ENCODE data around the gene RALB.

DNA sequence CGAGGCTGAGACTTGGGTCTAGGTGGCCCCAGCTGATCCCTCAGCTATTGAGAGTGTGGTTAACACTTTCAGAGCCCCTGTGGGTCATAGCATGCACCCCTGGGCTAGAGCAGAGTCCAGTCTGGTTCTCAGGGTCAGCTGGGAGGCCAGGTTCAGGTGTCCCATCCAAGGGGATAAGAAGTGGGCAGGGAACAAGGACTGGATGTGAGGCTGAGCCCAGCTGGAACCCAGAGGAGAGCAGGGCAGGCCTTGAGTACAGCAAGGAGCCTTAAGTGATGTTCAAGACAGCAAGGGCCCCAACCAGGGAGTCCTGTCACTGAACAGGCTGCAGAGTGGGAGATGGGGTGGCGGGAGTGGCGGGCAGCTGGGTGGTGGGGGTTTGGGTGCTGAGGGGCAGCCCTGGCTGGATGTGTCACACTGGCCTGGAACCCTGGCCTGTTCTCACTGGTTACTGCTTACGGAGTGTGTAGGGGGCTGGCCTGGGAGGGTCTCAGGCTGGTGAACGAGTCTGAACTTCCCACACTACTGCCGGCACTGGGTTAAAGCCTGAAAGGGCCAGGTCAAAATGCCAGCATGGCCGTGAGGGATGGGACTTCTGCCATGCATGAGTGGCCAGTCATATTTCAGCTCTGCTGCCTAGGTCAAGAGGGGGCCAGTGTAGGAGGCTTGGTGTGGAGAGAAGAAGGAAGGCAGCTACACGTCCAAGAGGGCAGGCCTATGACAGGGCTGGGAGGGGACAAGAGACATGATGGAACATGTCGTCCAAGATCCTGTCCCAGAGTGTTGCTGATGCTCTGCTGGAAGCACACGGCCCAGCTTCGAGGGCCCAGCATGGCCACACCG is 43.0 kb upstream of the RALB start:
- TF ChIP-seq, protein P1, sequence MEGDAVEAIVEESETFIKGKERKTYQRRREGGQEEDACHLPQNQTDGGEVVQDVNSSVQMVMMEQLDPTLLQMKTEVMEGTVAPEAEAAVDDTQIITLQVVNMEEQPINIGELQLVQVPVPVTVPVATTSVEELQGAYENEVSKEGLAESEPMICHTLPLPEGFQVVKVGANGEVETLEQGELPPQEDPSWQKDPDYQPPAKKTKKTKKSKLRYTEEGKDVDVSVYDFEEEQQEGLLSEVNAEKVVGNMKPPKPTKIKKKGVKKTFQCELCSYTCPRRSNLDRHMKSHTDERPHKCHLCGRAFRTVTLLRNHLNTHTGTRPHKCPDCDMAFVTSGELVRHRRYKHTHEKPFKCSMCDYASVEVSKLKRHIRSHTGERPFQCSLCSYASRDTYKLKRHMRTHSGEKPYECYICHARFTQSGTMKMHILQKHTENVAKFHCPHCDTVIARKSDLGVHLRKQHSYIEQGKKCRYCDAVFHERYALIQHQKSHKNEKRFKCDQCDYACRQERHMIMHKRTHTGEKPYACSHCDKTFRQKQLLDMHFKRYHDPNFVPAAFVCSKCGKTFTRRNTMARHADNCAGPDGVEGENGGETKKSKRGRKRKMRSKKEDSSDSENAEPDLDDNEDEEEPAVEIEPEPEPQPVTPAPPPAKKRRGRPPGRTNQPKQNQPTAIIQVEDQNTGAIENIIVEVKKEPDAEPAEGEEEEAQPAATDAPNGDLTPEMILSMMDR (IDR thresholded peaks at IDR 0.05) = no peak
- TF ChIP-seq RCOR1 (IDR thresholded peaks at IDR 0.05; ENCODE audit: low read depth, low read length) (no peak), RAD21 (conservative IDR thresholded peaks at IDR 0.05 in 1 of 2, IDR thresholded peaks at IDR 0.05 in 1 of 2) (no peak), CEBPB (IDR thresholded peaks at IDR 0.05) (no peak)
- TF ChIP-seq, protein P2, sequence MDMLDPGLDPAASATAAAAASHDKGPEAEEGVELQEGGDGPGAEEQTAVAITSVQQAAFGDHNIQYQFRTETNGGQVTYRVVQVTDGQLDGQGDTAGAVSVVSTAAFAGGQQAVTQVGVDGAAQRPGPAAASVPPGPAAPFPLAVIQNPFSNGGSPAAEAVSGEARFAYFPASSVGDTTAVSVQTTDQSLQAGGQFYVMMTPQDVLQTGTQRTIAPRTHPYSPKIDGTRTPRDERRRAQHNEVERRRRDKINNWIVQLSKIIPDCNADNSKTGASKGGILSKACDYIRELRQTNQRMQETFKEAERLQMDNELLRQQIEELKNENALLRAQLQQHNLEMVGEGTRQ (IDR thresholded peaks at IDR 0.05) = no peak

Data from A549 (cell line).